Trophoblast cell (in vitro differentiated cells and primary cell): ENCODE measurements around the gene RNU6-9.

ENCODE experiments used
- DNase-seq, 2 donors: peaks; one replicate each; pipeline ENCODE4 v3.0.0-alpha.2; 2016
- H2AFZ ChIP-seq: 2 replicates; pipeline ENCODE4 v1.6.1; 2013; ENCODE audit warnings: low read length, moderate library complexity, mild to moderate bottlenecking; ENCODE audit not compliant: insufficient read depth, poor library complexity
- H2AK5ac ChIP-seq: 2 replicates; pipeline ENCODE4 v1.6.1; 2013; ENCODE audit warnings: mild to moderate bottlenecking, low read length
- H2BK120ac ChIP-seq: 2 replicates; pipeline ENCODE4 v1.6.1; 2013; ENCODE audit warnings: low read length, mild to moderate bottlenecking, moderate library complexity; ENCODE audit not compliant: insufficient read depth, poor library complexity
- H2BK12ac ChIP-seq: 2 replicates; pipeline ENCODE4 v1.6.1; 2013; ENCODE audit warnings: mild to moderate bottlenecking, low read length, moderate library complexity
- H2BK5ac ChIP-seq: 2 replicates; pipeline ENCODE4 v1.6.1; 2013; ENCODE audit warnings: low read length, low read depth, moderate library complexity, mild to moderate bottlenecking; ENCODE audit not compliant: poor library complexity
- H3K14ac ChIP-seq: 2 replicates; pipeline ENCODE4 v1.6.1; 2013; ENCODE audit warnings: mild to moderate bottlenecking, low read length
- H3K18ac ChIP-seq: 2 replicates; pipeline ENCODE4 v1.6.1; 2013; ENCODE audit warnings: mild to moderate bottlenecking, low read length
- H3K23ac ChIP-seq: 2 replicates; pipeline ENCODE4 v1.6.1; 2013; ENCODE audit warnings: low read length
- H3K27ac ChIP-seq: 2 replicates; pipeline ENCODE4 v1.5.1; 2013; ENCODE audit warnings: low read depth, mild to moderate bottlenecking, inconsistent platforms, low read length, moderate library complexity
- H3K27me3 ChIP-seq: 2 replicates; pipeline ENCODE4 v1.6.1; 2013; ENCODE audit warnings: inconsistent platforms, mild to moderate bottlenecking, low read length, moderate library complexity; ENCODE audit not compliant: insufficient read depth
- H3K36me3 ChIP-seq, 2 experiments: 1 replicate in 1 of 2; 2 replicates in 1 of 2; pipeline ENCODE4 v1.6.1; 2013; ENCODE audit warnings: low read length in 2 of 2, mild to moderate bottlenecking in 2 of 2, moderate library complexity in 1 of 2; ENCODE audit not compliant: insufficient read depth in 2 of 2, control insufficient read depth in 1 of 2
- H3K4ac ChIP-seq: 2 replicates; pipeline ENCODE4 v1.6.1; 2013; ENCODE audit warnings: low read depth, mild to moderate bottlenecking, low read length, moderate library complexity
- H3K4me1 ChIP-seq, 2 experiments: 1 replicate in 1 of 2; 2 replicates in 1 of 2; pipeline ENCODE4 v1.6.1; 2013; ENCODE audit warnings: low read length in 2 of 2, mild to moderate bottlenecking in 2 of 2, moderate library complexity in 1 of 2; ENCODE audit not compliant: insufficient read depth in 2 of 2, control insufficient read depth in 1 of 2
- H3K4me2 ChIP-seq: 2 replicates; pipeline ENCODE4 v1.6.1; 2013; ENCODE audit warnings: inconsistent platforms, mild to moderate bottlenecking, low read length, moderate library complexity
- H3K4me3 ChIP-seq: 2 replicates; pipeline ENCODE4 v1.5.1; 2013; ENCODE audit warnings: mild to moderate bottlenecking, low read depth, low read length, inconsistent platforms
- H3K79me1 ChIP-seq: one replicate; pipeline ENCODE4 v1.6.1; 2013; ENCODE audit warnings: low read length
- H3K79me2 ChIP-seq: 2 replicates; pipeline ENCODE4 v1.6.1; 2013; ENCODE audit warnings: low read length, mild to moderate bottlenecking; ENCODE audit not compliant: control insufficient read depth, insufficient read depth, poor library complexity
- H3K9ac ChIP-seq: 2 replicates; pipeline ENCODE4 v1.6.1; 2013; ENCODE audit warnings: mild to moderate bottlenecking, low read length
- H3K9me3 ChIP-seq: 2 replicates; pipeline ENCODE4 v1.6.1; 2013; ENCODE audit warnings: low read depth, mild to moderate bottlenecking, control low read depth, inconsistent platforms, low read length; ENCODE audit not compliant: insufficient read depth
- H4K12ac ChIP-seq: 2 replicates; pipeline ENCODE4 v1.6.1; 2013; ENCODE audit warnings: low read depth, mild to moderate bottlenecking, low read length, moderate library complexity
- H4K8ac ChIP-seq: 2 replicates; pipeline ENCODE4 v1.6.1; 2013; ENCODE audit warnings: low read depth, mild to moderate bottlenecking, low read length, moderate library complexity
- H4K91ac ChIP-seq: one replicate; pipeline ENCODE4 v1.6.1; 2013; ENCODE audit warnings: low read depth, mild to moderate bottlenecking, low read length, moderate library complexity
- WGBS: extraction: QIAGEN DNeasy Blood & Tissue Kit; methylation state at CpG from one replicate; pipeline ENCODE4 v1.1.7; 2013; ENCODE audit warnings: missing lambda C conversion rate; ENCODE audit not compliant: insufficient read length, insufficient coverage; ENCODE audit errors: extremely low coverage; 5-methylcytosine and 5-hydroxymethylcytosine counted together

Gene RNU6-9

GRCh38 chr19:866769-867300, 26.4 kb upstream of the RNU6-9 start:
- Histone ChIP-seq H3K4me3 (no peak overlapping the region), H3K27ac (no peak overlapping the region), H3K23ac (no peak overlapping the region), H3K9me3 (peaks cover 2% of the 10 kb centered on the region), H4K8ac (no peak overlapping the region), H3K4me1 (peaks cover 13 to 18% of the 10 kb centered on the region in 2 experiments), H3K4ac (no peak overlapping the region), H2BK12ac (no peak overlapping the region), H3K36me3 (peaks cover 30% of the 10 kb centered on the region in 2 experiments), H2BK5ac (no peak overlapping the region), H3K9ac (no peak overlapping the region), H3K4me2 (no peak overlapping the region), H2BK120ac (no peak overlapping the region), H2AFZ (no peak overlapping the region), H3K18ac (no peak overlapping the region), H3K79me1 (peaks cover 5% of the 10 kb centered on the region), H3K27me3 (no peaks in the 10 kb centered on the region), H4K91ac (no peak overlapping the region), H2AK5ac (no peak overlapping the region), H4K12ac (no peak overlapping the region), H3K14ac (no peak overlapping the region), H3K79me2 (peaks cover 4% of the 10 kb centered on the region)
- no peak for DNase-seq
- WGBS, result no CpG with 5 or more reads among the region's 38 CpGs

- Histone ChIP-seq H4K12ac (no peak overlapping the region), H3K36me3 (peaks cover 30 to 35% of the 10 kb centered on the region in 2 experiments), H2AK5ac (no peak overlapping the region), H3K79me1 (peaks cover 5% of the 10 kb centered on the region), H3K14ac (no peak overlapping the region), H3K79me2 (peaks cover 4% of the 10 kb centered on the region), H3K4me1 (peaks cover 13 to 18% of the 10 kb centered on the region in 2 experiments), H3K23ac (no peak overlapping the region), H3K4me2 (no peak overlapping the region), H2BK12ac (no peak overlapping the region), H3K4ac (no peak overlapping the region), H4K91ac (no peak overlapping the region), H3K9ac (no peak overlapping the region), H2BK5ac (no peak overlapping the region), H4K8ac (no peak overlapping the region), H3K18ac (no peak overlapping the region), H3K27ac (no peak overlapping the region), H3K9me3 (no peaks in the 10 kb centered on the region), H2BK120ac (no peak overlapping the region), H3K27me3 (no peaks in the 10 kb centered on the region), H2AFZ (no peak overlapping the region), H3K4me3 (no peak overlapping the region)
- WGBS, result no CpG with 5 or more reads among the region's 16 CpGs
- no peak for DNase-seq
Observed at GRCh38 chr19:867301-867793, 25.9 kb upstream of the RNU6-9 start.

GRCh38 chr19:867855-868457, 25.3 kb upstream of the RNU6-9 start:
- H3K79me2 ChIP-seq, result peaks cover 4% of the 10 kb centered on the region
- H3K27me3 ChIP-seq, result no peaks in the 10 kb centered on the region
- H2BK5ac ChIP-seq, result no peak overlapping the region
- peaks cover 13 to 16% of the 10 kb centered on the region in 2 experiments for H3K4me1 ChIP-seq
- no peak overlapping the region for H4K91ac ChIP-seq
- no peak overlapping the region for H3K4ac ChIP-seq
- peaks cover 30 to 35% of the 10 kb centered on the region in 2 experiments for H3K36me3 ChIP-seq
- H2BK12ac ChIP-seq, result no peak overlapping the region
- no peak overlapping the region for H2AK5ac ChIP-seq
- H3K4me3 ChIP-seq, result no peak overlapping the region
- no peak overlapping the region for H2AFZ ChIP-seq
- DNase-seq, result no peak
- no peak overlapping the region for H2BK120ac ChIP-seq
- H3K9ac ChIP-seq, result no peak overlapping the region
- H4K12ac ChIP-seq, result no peak overlapping the region
- no peak overlapping the region for H3K4me2 ChIP-seq
- peak overlapping the region; percentile 69 for H3K18ac ChIP-seq
- no peak overlapping the region for H3K14ac ChIP-seq
- H4K8ac ChIP-seq, result no peak overlapping the region
- peaks cover 5% of the 10 kb centered on the region for H3K79me1 ChIP-seq
- WGBS, result no CpG with 5 or more reads among the region's 39 CpGs
- H3K23ac ChIP-seq, result no peak overlapping the region
- H3K9me3 ChIP-seq, result no peaks in the 10 kb centered on the region
- no peak overlapping the region for H3K27ac ChIP-seq

- Histone ChIP-seq H2BK120ac (peak overlapping the region; percentile 52), H3K18ac (peak overlapping the region; percentile 69), H3K79me1 (peaks cover 5% of the 10 kb centered on the region), H3K9ac (no peak overlapping the region), H3K4ac (peak overlapping the region; percentile 48), H3K23ac (no peak overlapping the region), H3K4me1 (peaks cover 13 to 16% of the 10 kb centered on the region in 2 experiments), H3K4me2 (no peak overlapping the region), H3K27ac (peak overlapping the region; percentile 49), H4K8ac (peak overlapping the region; percentile 52), H3K79me2 (peaks cover 4% of the 10 kb centered on the region), H2AFZ (no peak overlapping the region), H2BK5ac (no peak overlapping the region), H3K4me3 (no peak overlapping the region), H2AK5ac (peak overlapping the region; percentile 77), H4K91ac (peak overlapping the region; percentile 68), H2BK12ac (peak overlapping the region; percentile 42), H4K12ac (no peak overlapping the region), H3K9me3 (no peaks in the 10 kb centered on the region), H3K14ac (peak overlapping the region; percentile 69), H3K36me3 (peaks cover 34 to 35% of the 10 kb centered on the region in 2 experiments), H3K27me3 (no peaks in the 10 kb centered on the region)
- no CpG with 5 or more reads among the region's 34 CpGs for WGBS
- no peak for DNase-seq
Observed at GRCh38 chr19:868458-869244, 24.6 kb upstream of the RNU6-9 start.
